PC-9 (cell line): ENCODE data around the gene SLC2A4RG.

Source experiments
- EZH2 ChIP-seq: fragments of 200-600 bp; sonication (generic); IDR thresholded peaks from 2 replicates; pipeline ENCODE4 v1.8.0; 2017; ENCODE audit warnings: antibody characterized with exemption, low read depth
- TF ChIP-seq, protein P1 (sequence below): fragments of 200-600 bp; sonication (generic); conservative IDR thresholded peaks from 2 replicates; pipeline ENCODE4 v1.6.1; 2017; ENCODE audit warnings: mixed run types, antibody characterized with exemption, mild to moderate bottlenecking, moderate library complexity

GRCh38 chr20:63785691-63786131 is 46.1 kb downstream of the SLC2A4RG start:
- TF ChIP-seq, protein P1, sequence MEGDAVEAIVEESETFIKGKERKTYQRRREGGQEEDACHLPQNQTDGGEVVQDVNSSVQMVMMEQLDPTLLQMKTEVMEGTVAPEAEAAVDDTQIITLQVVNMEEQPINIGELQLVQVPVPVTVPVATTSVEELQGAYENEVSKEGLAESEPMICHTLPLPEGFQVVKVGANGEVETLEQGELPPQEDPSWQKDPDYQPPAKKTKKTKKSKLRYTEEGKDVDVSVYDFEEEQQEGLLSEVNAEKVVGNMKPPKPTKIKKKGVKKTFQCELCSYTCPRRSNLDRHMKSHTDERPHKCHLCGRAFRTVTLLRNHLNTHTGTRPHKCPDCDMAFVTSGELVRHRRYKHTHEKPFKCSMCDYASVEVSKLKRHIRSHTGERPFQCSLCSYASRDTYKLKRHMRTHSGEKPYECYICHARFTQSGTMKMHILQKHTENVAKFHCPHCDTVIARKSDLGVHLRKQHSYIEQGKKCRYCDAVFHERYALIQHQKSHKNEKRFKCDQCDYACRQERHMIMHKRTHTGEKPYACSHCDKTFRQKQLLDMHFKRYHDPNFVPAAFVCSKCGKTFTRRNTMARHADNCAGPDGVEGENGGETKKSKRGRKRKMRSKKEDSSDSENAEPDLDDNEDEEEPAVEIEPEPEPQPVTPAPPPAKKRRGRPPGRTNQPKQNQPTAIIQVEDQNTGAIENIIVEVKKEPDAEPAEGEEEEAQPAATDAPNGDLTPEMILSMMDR: no peak
- no peak for TF ChIP-seq EZH2
